ENCODE data around the gene XPO5.
"Not testable (repeated sequence)": the region's sequence is repeated elsewhere in the genome, so short reads cannot be mapped to it uniquely, and the experiment has no call there.

Gene XPO5

DNA sequence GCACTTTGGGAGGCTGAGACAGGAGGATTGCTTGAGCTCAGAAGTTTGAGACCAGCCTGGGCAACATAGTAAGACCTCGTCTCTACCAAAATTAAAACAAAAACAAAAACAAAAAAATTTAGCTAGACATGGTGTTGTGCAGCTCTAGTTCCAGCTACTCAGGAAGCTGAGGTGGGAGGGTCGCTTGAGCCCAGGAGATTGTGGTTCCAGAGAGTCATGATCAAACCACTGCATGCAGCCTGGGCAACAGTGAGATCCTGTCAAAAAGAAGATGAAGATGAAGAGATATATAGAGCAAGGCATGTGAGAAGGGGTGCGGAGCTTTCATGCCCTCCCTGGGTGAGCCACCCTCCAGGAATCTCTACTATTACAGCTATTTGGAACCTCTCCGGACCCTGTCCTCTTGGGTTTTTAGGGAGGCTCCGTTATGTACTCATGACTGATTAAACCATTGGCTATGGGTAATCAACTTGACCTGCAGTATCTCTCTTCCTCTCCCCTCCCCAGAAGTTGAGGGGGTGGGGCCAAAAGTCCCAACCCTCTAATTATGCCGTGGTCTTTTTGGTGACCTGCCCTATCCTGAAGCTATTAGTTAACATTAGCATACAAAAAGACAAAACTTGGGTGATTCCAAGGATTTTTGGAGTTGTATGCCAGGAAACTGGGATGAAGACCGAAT is 9.2 kb upstream of the XPO5 start:
- no peak for DNase-seq (ENCODE audit: low read depth)

DNA sequence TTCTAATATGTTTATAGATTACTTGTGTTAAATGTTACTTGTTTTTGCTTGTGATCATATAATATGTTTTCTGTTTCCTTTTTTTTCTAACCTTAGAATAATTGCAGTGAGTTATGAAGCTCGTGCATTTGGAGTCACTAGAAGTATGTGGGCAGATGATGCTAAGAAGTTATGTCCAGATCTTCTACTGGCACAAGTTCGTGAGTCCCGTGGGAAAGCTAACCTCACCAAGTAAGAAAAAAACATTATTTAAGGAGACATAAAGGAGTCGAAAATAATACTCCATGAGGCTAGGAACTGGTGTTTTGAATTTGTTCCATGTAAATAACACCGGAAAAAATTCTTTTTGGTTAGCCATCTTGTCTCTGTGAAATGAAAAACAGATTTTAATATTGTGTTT is 7.1 kb upstream of the XPO5 start:
- no peak for DNase-seq (ENCODE audit: low read depth)

DNA sequence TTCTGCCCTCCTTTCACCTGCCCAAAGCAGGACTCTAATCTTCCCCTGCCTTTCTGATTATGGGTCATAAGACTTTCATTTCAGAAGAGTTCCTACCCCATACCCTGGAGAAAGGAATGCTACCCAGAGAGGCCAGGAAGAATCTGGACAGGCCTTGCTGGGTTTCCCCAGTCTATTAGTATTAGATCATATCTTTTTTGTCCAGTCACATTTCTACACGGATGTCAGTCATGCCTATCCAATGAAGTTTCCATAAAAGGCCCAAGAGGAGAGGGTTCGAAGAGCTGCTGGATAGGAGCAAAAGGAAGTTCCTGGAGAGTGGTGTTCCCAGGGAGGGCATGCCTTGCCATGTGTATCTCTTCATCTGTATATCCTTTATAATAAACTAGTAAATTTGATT is 3.3 kb upstream of the XPO5 start:
- no peak for DNase-seq (ENCODE audit: low read depth)

GRCh38 chr6:43578748-43579147 is 2.9 kb upstream of the XPO5 start:
- no peak for DNase-seq (ENCODE audit: low read depth)

DNA sequence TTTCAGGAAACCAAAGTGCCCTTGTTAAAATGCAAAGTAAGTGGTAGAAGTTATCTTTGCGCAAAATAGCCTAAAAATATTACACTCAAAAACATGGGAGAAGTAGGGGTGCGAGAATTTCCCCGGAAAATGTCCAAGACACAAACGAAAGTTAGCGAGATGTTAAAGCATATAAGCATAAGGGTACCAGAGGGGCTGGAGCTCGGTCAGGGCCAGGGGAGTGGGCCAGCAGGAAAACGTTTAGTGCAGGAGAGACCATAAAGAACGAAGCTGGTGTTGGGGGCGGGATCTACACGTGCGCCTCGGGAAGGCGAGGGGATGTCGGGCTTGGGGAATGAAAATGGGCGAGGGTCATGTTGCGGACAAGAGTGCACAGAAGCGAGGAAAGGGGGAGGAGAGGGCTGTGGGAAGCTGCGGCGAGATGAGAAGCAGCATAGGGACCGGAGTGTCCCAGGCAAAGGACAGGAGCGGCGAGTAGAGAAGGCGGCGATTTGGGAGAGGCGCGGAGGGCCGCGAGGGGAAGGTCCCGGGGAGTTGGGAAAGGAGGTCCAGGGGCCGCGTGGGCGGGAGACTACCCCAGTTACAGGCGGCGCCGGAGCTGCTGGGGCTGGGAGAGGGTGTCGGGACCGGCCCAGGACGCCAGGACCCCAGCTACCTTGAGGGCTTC is 600 bp downstream of the XPO5 start:
- no peak for DNase-seq (ENCODE audit: low read depth)

- no peak for DNase-seq (ENCODE audit: low read depth)
These were observed 3.8 kb downstream of the XPO5 start for GRCh38 chr6:43572015-43572414.

DNA sequence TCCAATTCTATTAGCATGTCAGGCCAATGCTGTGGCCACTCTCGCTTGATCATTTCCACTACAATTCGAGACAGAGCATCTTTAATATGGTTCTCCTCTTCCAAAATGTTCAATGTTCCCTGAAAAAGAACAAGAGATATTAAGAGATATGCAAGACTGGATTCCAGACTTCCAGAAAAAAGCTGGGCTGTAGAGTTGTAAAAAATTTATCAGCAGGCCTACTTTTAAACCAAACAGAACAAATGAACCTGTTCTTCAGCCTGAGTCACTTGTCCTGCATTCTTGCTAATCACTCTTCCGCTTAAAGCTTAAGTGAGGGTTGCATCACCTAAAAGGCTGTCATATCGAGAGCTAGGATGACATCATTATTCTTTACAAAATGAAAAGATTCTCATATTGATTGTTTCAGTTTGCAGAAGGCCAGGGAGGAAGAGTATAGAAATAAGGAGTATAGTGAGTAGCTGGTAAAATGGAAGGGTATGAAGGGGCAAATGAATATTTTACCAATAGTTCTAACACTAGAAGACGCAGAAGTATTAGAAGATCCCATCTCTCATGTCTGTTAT is 4.9 kb downstream of the XPO5 start:
- DNase-seq (ENCODE audit: low read depth): no peak

GRCh38 chr6:43559328-43559727 is 16.5 kb downstream of the XPO5 start:
- DNase-seq (ENCODE audit: low read depth): no peak

DNA sequence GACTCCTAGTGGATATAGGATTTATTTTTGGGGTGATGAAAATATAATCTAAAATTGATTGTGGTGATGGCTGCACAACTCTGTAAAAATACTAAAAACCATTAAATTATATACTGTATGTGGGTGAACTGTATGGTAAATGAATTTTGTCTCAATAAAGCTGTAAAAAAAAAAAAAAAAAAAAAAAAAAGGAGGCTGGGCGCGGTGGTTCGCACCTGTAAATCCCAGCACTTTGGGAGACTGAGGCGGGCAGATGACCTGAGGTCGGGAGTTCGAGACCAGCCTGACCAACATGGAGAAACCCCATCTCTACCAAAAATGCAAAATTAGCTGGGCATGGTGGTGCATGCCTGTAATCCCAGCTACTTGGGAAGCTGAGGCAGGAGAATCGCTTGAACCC is 18.2 kb downstream of the XPO5 start:
- DNase-seq (ENCODE audit: low read depth): not testable (repeated sequence)

DNA sequence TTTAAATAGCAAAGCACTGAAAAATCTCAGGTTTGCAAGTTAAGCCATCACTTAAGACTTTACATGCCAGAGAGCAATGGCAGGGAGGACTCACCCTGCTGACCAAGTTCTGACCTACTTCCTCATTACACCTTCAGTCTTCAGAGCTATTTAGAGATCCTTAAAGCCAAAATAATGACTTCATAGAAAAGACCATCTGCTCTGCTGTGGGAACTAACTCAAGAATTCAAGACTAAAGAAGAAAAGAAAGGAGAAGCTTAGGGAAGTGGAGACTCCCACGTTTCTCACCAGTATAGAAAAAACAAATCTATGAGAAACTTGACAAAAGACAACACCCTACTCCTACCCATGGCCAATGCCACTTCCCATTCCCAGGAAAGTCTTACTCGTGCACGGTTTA is 28.6 kb downstream of the XPO5 start:
- no peak for DNase-seq (ENCODE audit: low read depth)

DNA sequence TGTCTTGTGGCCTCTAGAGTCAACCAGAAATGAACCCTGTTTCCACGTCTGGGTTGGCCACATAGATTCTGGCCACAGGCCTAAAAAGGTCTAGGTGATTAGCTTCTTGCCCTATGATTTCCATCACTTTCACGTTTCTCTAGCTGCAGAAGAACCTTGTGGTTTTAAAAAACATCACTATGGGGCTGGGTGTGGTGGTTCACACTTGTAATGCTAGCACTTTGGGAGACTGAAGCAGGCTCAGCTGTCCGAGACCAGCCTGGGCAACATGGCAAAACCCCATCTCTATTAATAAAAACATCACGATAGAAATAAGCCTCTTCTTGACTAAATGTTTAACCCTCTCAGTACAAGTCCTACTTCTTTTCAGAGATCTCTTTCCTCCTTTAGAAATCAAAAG is 31.4 kb downstream of the XPO5 start:
- DNase-seq (ENCODE audit: low read depth): no peak

DNA sequence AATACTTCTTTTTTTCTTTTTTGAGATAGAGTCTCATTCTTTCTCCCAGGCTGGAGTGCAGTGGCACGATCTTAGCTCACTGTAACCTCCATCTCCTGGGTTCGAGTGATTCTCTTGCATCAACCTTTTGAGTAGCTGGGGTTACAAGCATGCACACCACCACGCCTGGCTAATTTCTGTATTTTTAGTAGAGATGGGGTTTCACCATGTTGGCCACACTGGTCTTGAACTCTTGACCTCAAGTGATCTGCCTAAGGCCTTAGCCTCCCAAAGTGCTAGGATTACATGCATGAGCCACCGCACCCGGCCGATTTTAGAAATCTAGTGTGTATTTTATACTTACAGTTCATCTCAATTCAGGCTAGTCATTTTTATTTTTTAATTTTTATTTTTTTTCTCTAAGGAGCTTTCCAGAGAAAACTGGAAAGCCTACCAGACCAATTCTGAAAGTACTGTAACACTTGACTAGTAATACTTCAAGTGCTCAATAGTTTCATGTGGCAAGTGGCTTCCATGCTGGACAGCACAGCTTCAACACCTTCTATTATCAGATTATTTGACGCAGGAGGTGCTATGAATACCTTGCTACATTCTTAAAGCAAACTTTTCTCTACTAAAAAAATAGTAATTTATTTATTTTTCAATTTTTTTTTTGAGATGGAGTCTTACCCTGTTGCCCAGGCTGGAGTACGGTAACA is 33.9 kb downstream of the XPO5 start:
- DNase-seq (ENCODE audit: low read depth): no peak

DNA sequence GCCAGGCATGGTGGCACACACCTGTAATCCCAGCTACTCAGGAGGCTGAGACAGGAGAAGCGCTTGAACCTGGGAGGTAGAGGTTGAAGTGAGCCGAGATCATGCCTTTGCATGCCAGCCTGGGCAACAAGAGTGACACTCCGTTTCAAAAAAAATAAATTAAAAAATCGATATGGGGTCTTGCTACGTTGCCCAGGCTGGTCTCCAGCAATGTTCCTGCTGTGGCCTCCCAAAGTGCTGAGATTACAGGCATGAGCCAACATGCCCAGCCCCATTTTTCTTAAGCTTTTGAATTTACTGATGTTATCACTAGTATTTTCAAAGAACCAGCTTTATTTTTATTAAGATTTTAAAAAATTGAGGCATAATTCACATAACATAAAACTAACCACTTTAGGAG is 35.3 kb downstream of the XPO5 start:
- no peak for DNase-seq (ENCODE audit: low read depth)

DNA sequence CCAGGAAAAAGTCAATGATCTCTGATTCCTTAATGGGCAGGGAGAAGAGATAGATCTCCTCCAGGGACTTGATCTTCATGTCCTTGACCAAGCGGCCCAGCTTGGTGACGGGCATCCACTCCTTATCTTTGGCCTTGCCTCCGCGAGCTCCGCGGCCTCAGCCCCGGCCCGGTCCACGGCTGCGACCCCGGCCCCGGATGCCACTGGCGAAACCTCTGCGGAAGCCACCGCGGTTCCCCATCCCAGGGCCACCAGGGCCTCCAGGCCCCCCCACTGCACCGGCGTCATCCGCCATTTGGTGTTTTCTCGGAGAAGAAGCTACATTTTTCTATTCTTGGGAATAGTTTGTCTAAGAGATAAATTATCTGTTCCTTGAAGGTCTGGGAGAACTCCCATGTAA is 36.4 kb downstream of the XPO5 start:
- DNase-seq (ENCODE audit: low read depth): not testable (repeated sequence)

DNA sequence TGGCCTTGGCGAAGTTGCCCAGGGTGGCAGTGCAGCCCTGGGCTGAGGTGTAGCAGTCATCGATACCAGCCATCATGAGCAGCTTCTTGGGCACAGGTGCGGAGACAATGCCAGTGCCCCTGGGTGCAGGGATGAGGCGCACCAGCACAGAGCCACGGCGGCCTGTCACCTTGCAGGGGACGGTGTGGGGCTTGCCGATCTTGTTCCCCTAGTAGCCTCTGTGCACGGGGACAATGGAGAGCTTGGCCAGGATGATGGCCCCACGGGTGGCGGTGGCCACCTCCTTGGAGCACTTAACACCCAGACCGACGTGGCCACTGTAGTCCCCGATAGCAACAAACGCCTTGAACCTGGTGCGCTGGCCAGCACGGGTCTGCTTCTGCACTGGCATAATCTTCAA is 36.9 kb downstream of the XPO5 start:
- not testable (repeated sequence) for DNase-seq (ENCODE audit: low read depth)

DNA sequence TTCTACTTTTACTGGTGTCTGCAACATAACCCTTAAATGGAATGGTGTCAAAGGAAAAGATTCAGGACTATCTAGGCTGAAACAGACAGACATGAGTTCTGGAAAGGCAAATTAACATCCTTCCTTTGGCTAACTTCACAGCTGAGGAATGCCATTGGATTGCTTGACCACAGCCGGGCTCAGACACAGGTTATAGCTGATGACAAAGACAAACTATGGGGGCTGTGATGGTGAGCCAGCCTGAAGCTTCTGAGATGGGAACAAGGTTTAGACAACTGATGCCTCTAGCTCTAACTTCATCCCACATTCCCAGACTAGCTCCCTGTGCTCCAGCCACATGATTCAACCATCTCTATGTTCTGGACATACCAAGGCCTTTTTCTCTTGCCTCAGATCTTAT is 43.6 kb downstream of the XPO5 start:
- no peak for DNase-seq (ENCODE audit: low read depth)

DNA sequence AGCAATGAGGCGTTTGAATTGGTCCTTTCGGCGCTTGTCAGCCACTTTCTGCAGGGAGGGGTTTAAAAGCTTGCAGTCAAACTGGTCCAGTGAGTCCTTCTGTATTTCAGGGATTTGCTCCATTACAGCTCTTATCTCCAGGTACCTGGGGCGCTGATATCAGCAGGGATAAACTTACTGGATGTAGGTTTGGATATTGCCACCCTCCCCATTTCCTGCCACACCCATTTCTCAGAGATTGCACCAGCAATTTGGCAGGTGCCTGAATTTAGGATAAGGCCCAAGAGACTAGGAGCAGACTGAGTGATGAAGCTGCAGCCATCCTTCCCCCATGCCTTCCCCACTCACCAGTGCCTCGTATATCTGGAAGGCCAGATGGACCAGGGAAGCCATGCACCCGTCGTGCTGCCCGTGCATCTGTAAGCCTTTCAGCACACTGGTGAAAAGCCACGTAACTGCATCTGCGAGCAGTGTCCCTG is 51.3 kb downstream of the XPO5 start:
- no peak for DNase-seq (ENCODE audit: low read depth)

DNA sequence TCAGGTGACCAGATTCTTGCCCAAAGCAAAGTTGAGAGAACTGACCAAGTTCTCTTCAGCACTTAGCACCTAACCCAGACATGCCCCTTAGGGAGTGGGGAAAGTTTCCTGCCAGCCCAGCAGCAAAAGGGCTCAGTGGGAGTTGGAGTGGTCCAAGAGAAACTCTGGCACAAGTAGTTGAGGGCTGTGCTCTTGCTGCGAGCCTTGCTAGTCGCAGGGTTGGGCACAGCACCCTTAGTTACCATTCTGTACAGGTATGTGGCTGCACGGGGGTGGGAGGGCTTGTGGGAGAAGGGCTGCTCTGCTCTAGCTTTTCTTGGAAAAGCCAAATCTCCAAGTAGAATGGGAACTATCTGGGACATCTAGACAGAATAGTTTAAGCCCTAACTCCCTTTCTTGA is 52.6 kb downstream of the XPO5 start:
- no peak for DNase-seq (ENCODE audit: low read depth)

DNA sequence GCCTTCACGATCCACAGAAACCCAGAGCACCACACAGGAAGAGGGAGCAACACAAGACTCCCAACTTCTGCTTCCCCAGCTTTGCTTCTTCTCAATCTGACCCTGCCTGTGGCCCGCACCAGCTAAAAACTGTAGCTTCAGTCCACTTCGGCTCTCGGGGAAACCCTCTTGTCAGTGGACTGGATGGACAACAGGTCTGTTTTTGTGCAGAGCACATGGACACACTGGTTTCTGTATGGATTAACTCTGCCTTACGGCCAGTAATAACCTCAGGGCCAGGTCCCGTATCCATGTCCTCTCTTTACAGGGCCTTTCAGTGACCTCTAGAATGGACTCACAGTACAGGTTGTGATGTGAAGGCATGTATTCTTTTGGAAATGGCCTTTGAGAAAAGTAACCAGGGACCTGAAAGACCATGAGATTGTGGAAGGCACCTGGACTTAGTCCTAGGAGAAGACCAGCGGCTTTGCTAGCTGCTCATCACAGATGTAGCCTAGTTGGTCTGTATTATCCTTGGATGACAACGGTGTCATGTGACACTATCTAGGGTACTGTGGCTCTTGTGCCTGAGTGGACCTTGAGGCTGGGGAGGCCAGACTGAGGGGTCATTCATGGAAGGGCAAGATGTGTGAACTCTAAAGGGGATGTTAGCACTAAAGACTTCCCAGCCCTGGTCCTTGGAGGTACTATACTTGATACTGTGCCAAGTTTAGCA is 53.1 kb downstream of the XPO5 start:
- no peak for DNase-seq (ENCODE audit: low read depth)

DNA sequence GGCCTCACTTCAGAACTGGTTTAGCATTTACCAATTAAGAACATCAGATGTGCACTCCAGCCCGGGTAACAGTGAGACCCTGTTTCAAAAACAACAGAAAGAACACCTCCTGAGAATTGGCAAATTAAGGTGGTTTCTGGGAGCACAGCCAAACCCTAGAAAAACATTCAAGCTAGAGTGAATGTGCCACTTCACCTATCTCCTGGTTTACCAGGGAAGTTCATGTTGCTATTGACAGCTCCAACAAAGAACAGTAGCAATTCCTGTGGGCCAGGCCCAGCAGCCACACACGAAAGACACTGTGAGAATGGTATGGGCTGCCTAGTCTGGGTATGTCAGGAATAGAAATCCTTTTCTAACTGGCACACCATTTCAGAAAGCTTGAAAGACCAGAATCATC is 54.0 kb downstream of the XPO5 start:
- no peak for DNase-seq (ENCODE audit: low read depth)

DNA sequence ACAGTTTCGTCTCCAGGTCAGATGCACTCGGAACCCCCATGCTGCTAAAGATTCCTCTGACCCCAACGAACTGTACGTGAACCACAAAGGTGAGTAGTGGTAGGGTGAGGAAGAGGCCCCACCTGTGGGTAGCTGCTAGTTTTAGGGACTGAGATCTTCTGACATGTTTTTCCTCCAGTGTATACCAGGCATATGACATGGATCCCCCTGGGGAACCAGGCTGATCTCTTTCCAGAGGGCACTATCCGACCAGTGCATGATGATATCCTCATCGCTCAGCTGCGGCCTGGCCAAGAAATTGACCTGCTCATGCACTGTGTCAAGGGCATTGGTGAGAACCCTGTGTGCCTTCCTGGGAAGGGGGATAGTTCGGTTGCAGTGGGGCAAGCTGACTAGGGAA is 55.7 kb downstream of the XPO5 start:
- DNase-seq (ENCODE audit: low read depth): no peak
